Vagina (tissue), 2 donors: ENCODE data around the gene C1orf87. TPM values are rescaled to one million over a fixed set of nuclear protein-coding genes. Genes with fewer than 3 reads are reported as not detected.

ENCODE experiments used
- DNase-seq, 2 donors: peaks; one replicate each; pipeline ENCODE4 v3.0.0-alpha.2; 2017; ENCODE audit errors: extremely low spot score in 2 of 2
- H3K27ac ChIP-seq: fragments of 200-600 bp; sonication (generic); one replicate; pipeline ENCODE4 v1.5.1; 2019
- H3K27me3 ChIP-seq: fragments of 200-600 bp; sonication (generic); one replicate; pipeline ENCODE4 v1.5.1; 2019
- H3K36me3 ChIP-seq, 2 donors: fragments of 200-600 bp; sonication (generic); one replicate each; pipeline ENCODE4 v1.5.1; 2017 to 2019
- H3K4me1 ChIP-seq: fragments of 200-600 bp; sonication (generic); one replicate; pipeline ENCODE4 v1.5.1; 2019
- H3K4me3 ChIP-seq, 2 donors: fragments of 200-600 bp; sonication (generic); 1 replicate in 1 of 2; 2 replicates in 1 of 2; pipeline ENCODE4 v1.5.1; 2016 to 2019
- H3K9me3 ChIP-seq: fragments of 200-600 bp; sonication (generic); one replicate; pipeline ENCODE4 v1.5.1; 2019
- POLR2A ChIP-seq, 2 donors: fragments of 450-650 bp; IDR thresholded peaks; one replicate each; pipeline ENCODE4 v1.6.1; 2017; ENCODE audit warnings: antibody characterized with exemption in 2 of 2, mild to moderate bottlenecking in 2 of 2, moderate library complexity in 2 of 2
- POLR2AphosphoS5 ChIP-seq, 2 donors: sonication (generic); formaldehyde crosslinking; IDR thresholded peaks; one replicate each; pipeline ENCODE4 v1.9.0; 2017; ENCODE audit warnings: antibody characterized with exemption in 2 of 2, mild to moderate bottlenecking in 2 of 2, low read depth in 1 of 2; ENCODE audit not compliant: insufficient read depth in 1 of 2
- intact Hi-C: fragments of 100-400 bp; cut with DNase I; formaldehyde crosslinking; loops from one replicate; pipeline ENCODE4 v1.15.1; 2023
- total RNA-seq: library from RNA; depleted of rRNA; stranded (reverse); fragments of >200 nt; gene quantifications from one replicate; pipeline ENCODE4 v1.2.3, GENCODE V29; 2016
- TF ChIP-seq, protein P1 (sequence below), 3 experiments: fragments of 450-650 bp in 2 of 3; fragments of 200-600 bp in 1 of 3; sonication (generic) in 1 of 3; IDR thresholded peaks; one replicate each; pipeline ENCODE4 v1.5.1; 2017 to 2019; ENCODE audit warnings: antibody characterized with exemption in 3 of 3, mild to moderate bottlenecking in 2 of 3, moderate library complexity in 2 of 3

The C1orf87 gene
- total RNA-seq, 1 donor from 2014 or later = not detected

DNA sequence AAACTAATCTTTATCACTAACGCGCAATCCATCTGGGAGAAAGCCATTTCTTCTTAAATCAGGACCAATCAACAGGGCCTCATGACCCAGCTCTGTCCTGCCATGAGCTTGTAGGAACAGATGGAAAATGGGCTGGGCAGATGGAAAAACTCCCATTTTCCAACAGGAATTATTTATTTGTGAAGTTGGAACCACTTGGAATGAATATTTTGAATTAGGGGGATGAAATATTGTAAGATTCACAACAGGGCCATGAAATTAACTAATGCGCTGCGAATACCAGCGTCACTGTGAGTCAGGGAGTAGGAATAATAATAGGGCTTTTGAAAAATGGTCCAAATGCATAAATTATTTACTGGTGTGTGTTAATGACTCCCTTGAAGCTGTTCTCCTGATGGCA is 93.9 kb downstream of the C1orf87 start:
- Histone ChIP-seq H3K27me3 (no peaks in the 10 kb centered on the region), H3K9me3 (no peaks in the 10 kb centered on the region), H3K4me3 (no peak overlapping the region), H3K27ac (no peak overlapping the region), H3K36me3 (no peaks in the 10 kb centered on the region), H3K4me1 (no peaks in the 10 kb centered on the region)
- intact Hi-C loops = loop anchor here (10.0 kb wide), 1 partner anchor 1065 kb away; no protein-coding TSS in a partner anchor
- no peak for TF ChIP-seq POLR2AphosphoS5 (IDR thresholded peaks at IDR 0.05; ENCODE audit: insufficient read depth in 1 of 2, low read depth in 1 of 2)
- TF ChIP-seq, protein P1, sequence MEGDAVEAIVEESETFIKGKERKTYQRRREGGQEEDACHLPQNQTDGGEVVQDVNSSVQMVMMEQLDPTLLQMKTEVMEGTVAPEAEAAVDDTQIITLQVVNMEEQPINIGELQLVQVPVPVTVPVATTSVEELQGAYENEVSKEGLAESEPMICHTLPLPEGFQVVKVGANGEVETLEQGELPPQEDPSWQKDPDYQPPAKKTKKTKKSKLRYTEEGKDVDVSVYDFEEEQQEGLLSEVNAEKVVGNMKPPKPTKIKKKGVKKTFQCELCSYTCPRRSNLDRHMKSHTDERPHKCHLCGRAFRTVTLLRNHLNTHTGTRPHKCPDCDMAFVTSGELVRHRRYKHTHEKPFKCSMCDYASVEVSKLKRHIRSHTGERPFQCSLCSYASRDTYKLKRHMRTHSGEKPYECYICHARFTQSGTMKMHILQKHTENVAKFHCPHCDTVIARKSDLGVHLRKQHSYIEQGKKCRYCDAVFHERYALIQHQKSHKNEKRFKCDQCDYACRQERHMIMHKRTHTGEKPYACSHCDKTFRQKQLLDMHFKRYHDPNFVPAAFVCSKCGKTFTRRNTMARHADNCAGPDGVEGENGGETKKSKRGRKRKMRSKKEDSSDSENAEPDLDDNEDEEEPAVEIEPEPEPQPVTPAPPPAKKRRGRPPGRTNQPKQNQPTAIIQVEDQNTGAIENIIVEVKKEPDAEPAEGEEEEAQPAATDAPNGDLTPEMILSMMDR (IDR thresholded peaks at IDR 0.05) = no peak
- TF ChIP-seq POLR2A (IDR thresholded peaks at IDR 0.05) = no peak
- DNase-seq = no peak

DNA sequence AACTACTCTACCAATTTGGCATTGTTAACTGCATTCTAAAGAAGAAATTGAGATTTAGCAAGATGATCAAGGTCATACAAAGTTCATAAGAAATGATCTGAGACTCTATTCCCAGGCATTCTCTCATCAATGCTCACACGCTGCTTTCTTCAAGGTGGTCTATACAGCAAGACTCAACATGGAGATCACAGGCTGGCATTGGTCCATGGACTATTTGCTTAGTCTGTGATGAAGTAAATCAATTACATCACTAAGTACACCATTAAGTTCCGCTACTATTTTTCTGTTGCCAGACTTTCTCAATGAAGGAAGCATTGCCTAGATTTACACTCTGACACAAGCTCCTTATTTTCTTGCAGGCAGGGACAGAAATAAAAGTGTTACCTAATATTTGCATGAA is 95.1 kb downstream of the C1orf87 start:
- no peaks in the 10 kb centered on the region for H3K36me3 ChIP-seq
- no peaks in the 10 kb centered on the region for H3K4me1 ChIP-seq
- DNase-seq = no peak
- no peaks in the 10 kb centered on the region for H3K27me3 ChIP-seq
- no peak overlapping the region for H3K27ac ChIP-seq
- no peaks in the 10 kb centered on the region for H3K9me3 ChIP-seq
- intact Hi-C loops = loop anchor here (10.0 kb wide), 1 partner anchor 1066 kb away; no protein-coding TSS in a partner anchor
- H3K4me3 ChIP-seq = no peak overlapping the region
- TF ChIP-seq, protein P1 (IDR thresholded peaks at IDR 0.05) = no peak

DNA sequence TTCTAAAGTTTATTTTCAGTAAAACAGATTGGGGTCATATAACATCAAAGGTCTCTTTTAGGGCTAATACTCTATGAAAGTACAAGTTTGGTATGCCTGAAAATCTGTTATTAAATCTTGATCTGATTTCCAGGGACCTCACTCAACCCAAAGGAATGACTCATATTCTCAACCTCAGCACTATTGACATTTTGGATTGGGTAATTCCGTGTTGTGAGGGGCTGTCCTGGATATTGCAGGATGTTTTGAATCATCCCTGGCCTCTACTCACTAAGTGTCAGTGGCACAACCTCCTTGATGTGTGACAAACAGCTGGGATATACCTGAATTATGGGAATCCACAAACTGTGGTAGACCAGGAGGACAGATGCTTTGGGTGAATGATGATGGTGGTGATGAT is 95.5 kb downstream of the C1orf87 start:
- no peaks in the 10 kb centered on the region for H3K4me1 ChIP-seq
- H3K27me3 ChIP-seq = no peaks in the 10 kb centered on the region
- H3K27ac ChIP-seq = no peak overlapping the region
- no peak for TF ChIP-seq POLR2A (IDR thresholded peaks at IDR 0.05)
- no peak for TF ChIP-seq POLR2AphosphoS5 (IDR thresholded peaks at IDR 0.05; ENCODE audit: insufficient read depth in 1 of 2, low read depth in 1 of 2)
- TF ChIP-seq, protein P1 (IDR thresholded peaks at IDR 0.05) = no peak
- DNase-seq = no peak
- intact Hi-C loops = loop anchor here (10.0 kb wide), 1 partner anchor 1067 kb away; no protein-coding TSS in a partner anchor
- no peaks in the 10 kb centered on the region for H3K36me3 ChIP-seq
- H3K9me3 ChIP-seq = no peaks in the 10 kb centered on the region
- no peak overlapping the region for H3K4me3 ChIP-seq

DNA sequence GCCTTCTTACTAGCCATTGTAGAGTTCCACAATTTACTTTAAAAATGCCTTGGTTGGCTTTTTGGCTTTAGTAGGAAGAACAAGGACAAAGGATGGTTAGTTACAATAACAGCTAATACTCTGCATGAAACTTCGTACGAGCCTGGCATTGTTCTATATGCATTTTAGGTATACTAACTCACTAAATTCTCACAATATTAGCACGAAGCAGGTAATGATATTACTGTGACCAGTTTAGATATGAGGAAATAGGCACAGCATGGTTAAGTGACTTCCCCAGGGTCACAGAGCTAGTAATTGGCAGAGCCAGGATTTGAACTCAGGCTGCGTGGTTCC is 96.5 kb downstream of the C1orf87 start:
- no peak for DNase-seq
- no peaks in the 10 kb centered on the region for H3K4me1 ChIP-seq
- H3K27me3 ChIP-seq = no peaks in the 10 kb centered on the region
- H3K9me3 ChIP-seq = no peaks in the 10 kb centered on the region
- TF ChIP-seq POLR2A (IDR thresholded peaks at IDR 0.05) (no peak), POLR2AphosphoS5 (IDR thresholded peaks at IDR 0.05; ENCODE audit: insufficient read depth in 1 of 2, low read depth in 1 of 2) (no peak)
- TF ChIP-seq, protein P1 (IDR thresholded peaks at IDR 0.05) = no peak
- H3K36me3 ChIP-seq = no peaks in the 10 kb centered on the region
- no peak overlapping the region for H3K4me3 ChIP-seq
- intact Hi-C loops = loop anchor here (10.0 kb wide), 1 partner anchor 1068 kb away; no protein-coding TSS in a partner anchor
- no peak overlapping the region for H3K27ac ChIP-seq

DNA sequence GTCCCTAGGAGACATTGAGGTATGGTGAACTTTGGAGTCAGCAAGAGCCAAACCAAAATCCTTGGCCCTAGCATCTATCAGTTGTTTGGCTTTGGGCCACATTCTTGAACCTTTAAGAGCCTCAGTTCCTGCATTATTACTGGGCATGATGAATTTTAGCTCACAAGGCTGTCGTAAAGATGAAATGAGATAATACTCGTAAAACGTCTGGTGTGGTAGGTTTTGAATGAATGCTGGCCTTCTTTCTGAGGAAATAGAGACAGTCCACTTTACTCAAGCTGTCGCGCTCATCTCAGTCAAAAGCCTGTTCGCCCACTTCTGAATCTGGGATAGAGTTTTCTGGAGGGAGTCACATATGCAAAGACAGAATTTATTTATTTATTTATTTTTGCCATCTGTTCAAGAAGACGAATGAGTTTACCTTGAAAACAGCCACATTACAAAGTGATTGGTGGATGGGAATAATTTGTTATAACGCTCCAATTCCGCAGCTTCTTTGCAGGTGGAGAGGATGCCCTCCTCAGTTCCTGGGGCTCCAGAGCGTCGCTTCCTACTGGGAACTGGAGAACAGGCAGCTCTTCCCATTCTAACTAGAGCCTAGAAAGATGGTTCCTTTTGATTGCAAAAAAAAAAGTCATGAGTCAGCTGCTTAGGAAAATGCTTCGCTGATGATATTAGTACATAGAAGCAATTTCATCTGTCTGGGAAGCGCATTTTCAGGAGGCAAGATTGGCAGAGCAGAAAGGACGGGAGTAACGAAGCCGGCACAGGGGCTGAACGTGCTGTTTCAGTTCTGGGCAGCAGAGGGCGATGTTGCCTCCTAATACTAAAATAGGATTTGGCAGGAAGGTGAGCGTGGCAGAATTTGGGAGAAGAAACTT is 97.1 kb downstream of the C1orf87 start:
- DNase-seq = no peak
- H3K9me3 ChIP-seq = no peaks in the 10 kb centered on the region
- no peak overlapping the region for H3K4me3 ChIP-seq
- no peak overlapping the region for H3K27ac ChIP-seq
- TF ChIP-seq, protein P1 (IDR thresholded peaks at IDR 0.05) = peak; percentile 44 to 77 (median 68)
- TF ChIP-seq POLR2AphosphoS5 (IDR thresholded peaks at IDR 0.05; ENCODE audit: insufficient read depth in 1 of 2, low read depth in 1 of 2) (no peak), POLR2A (IDR thresholded peaks at IDR 0.05) (no peak)
- intact Hi-C loops = loop anchor here (10.0 kb wide), 1 partner anchor 1068 kb away; no protein-coding TSS in a partner anchor
- no peaks in the 10 kb centered on the region for H3K36me3 ChIP-seq
- no peaks in the 10 kb centered on the region for H3K4me1 ChIP-seq
- no peaks in the 10 kb centered on the region for H3K27me3 ChIP-seq
